Smooth muscle cell (in vitro differentiated cells): ENCODE data around the gene TEX19. TPM values are rescaled to one million over a fixed set of nuclear protein-coding genes. Genes with fewer than 3 reads are reported as not detected.
"Not testable (repeated sequence)": the region's sequence is repeated elsewhere in the genome, so short reads cannot be mapped to it uniquely, and the experiment has no call there.

Experiments used
- DNase-seq: peaks from one replicate; lab custom pipeline; 2025; ENCODE audit not compliant: unreplicated experiment; lab: John Stamatoyannopoulos, UW
- H2AFZ ChIP-seq: fragments of 200-600 bp; sonication (generic); 2 replicates; pipeline ENCODE4 v1.6.0; 2016; ENCODE audit warnings: antibody characterized with exemption, low read depth, mild to moderate bottlenecking
- H3F3A ChIP-seq: fragments of 200-600 bp; sonication (generic); 2 replicates; pipeline ENCODE4 v1.6.0; 2017; ENCODE audit warnings: antibody characterized with exemption, low read depth
- H3K27ac ChIP-seq: fragments of 200-600 bp; sonication (generic); 2 replicates; pipeline ENCODE4 v1.5.1; 2016; ENCODE audit warnings: low read depth, mild to moderate bottlenecking
- H3K27me3 ChIP-seq: fragments of 200-600 bp; sonication (generic); 2 replicates; pipeline ENCODE4 v1.6.1; 2016; ENCODE audit warnings: low read depth, mild to moderate bottlenecking
- H3K36me3 ChIP-seq: fragments of 200-600 bp; sonication (generic); 2 replicates; pipeline ENCODE4 v1.5.1; 2016; ENCODE audit warnings: low read depth
- H3K4me1 ChIP-seq: fragments of 200-600 bp; sonication (generic); 2 replicates; pipeline ENCODE4 v1.5.1; 2016; ENCODE audit warnings: low read depth
- H3K4me2 ChIP-seq: fragments of 200-600 bp; sonication (generic); 2 replicates; pipeline ENCODE4 v1.6.0; 2016; ENCODE audit warnings: mild to moderate bottlenecking
- H3K4me3 ChIP-seq: fragments of 200-600 bp; sonication (generic); 2 replicates; pipeline ENCODE4 v1.5.1; 2016; ENCODE audit warnings: mild to moderate bottlenecking
- H3K79me2 ChIP-seq: fragments of 200-600 bp; sonication (generic); 2 replicates; pipeline ENCODE4 v1.6.0; 2016; ENCODE audit warnings: low read depth, mild to moderate bottlenecking
- H3K9ac ChIP-seq: fragments of 200-600 bp; sonication (generic); 2 replicates; pipeline ENCODE4 v1.6.0; 2016; ENCODE audit warnings: low read depth
- H3K9me3 ChIP-seq: fragments of 200-600 bp; sonication (generic); replicated peaks from 2 replicates; pipeline ENCODE4 v1.5.1; 2016; ENCODE audit warnings: low read depth
- H4K20me1 ChIP-seq: fragments of 200-600 bp; sonication (generic); 2 replicates; pipeline ENCODE4 v1.6.0; 2016; ENCODE audit warnings: low read depth
- CTCF ChIP-seq: fragments of 200-600 bp; sonication (generic); IDR thresholded peaks from 2 replicates; pipeline ENCODE4 v1.5.1; 2017; ENCODE audit warnings: borderline replicate concordance, mild to moderate bottlenecking, antibody characterized with exemption; ENCODE audit not compliant: insufficient read depth, poor library complexity, severe bottlenecking
- WGBS: methylation state at CpG from one replicate; pipeline ENCODE4 v1.1.7; 2016; ENCODE audit warnings: low lambda C conversion rate; 5-methylcytosine and 5-hydroxymethylcytosine counted together
- polyA plus RNA-seq: library from polyadenylated mRNA; unstranded; fragments of >200 nt; fragmentation: Nextera tagmentation; extraction: Ambion mirVana; gene quantifications from 2 replicates; pipeline ENCODE4 v1.2.1, GENCODE V29; 2016
- total RNA-seq: library from RNA; depleted of rRNA; stranded (reverse); fragments of >200 nt; gene quantifications from 2 replicates; pipeline ENCODE4 v1.2.3, GENCODE V29; 2014

TEX19 gene
- total and polyA plus RNA-seq, 2 experiments from 2014 or later = not detected

- Histone ChIP-seq H3F3A (no peaks in the 10 kb centered on the region), H4K20me1 (no peaks in the 10 kb centered on the region), H3K36me3 (no peaks in the 10 kb centered on the region), H3K79me2 (no peaks in the 10 kb centered on the region), H3K27me3 (peaks cover 45% of the 10 kb centered on the region), H3K4me2 (peak within 1 kb of the TSS; percentile 68), H3K4me3 (peak within 1 kb of the TSS; percentile 5), H3K27ac (no peak within 1 kb of the TSS), H3K9me3 (no peaks in the 10 kb centered on the region), H3K4me1 (no peaks in the 10 kb centered on the region), H3K9ac (no peak within 1 kb of the TSS), H2AFZ (no peak within 1 kb of the TSS)
- no peak for DNase-seq
- 19% methylated on average over 37 of the region's 109 CpGs for WGBS
- no peak for TF ChIP-seq CTCF
Observed at GRCh38 chr17:82371333-82372248, 12.5 kb downstream of the TEX19 start, which contains the start of gene UTS2R. UTS2R (plus strand) TSS chr17:82371765; CDS start chr17:82374325, 2,560 bp downstream.

GRCh38 chr17:82372249-82373071, 13.4 kb downstream of the TEX19 start:
- H3K4me2 ChIP-seq = no peak overlapping the region
- H3K27me3 ChIP-seq = peaks cover 45% of the 10 kb centered on the region
- no peak overlapping the region for H3K4me3 ChIP-seq
- H2AFZ ChIP-seq = no peak overlapping the region
- no peak for TF ChIP-seq CTCF
- no peaks in the 10 kb centered on the region for H3K79me2 ChIP-seq
- H3F3A ChIP-seq = no peaks in the 10 kb centered on the region
- H3K9ac ChIP-seq = no peak overlapping the region
- DNase-seq = no peak
- no peaks in the 10 kb centered on the region for H4K20me1 ChIP-seq
- H3K27ac ChIP-seq = no peak overlapping the region
- H3K4me1 ChIP-seq = no peaks in the 10 kb centered on the region
- 50% methylated on average over 37 of the region's 41 CpGs for WGBS
- H3K36me3 ChIP-seq = no peaks in the 10 kb centered on the region
- no peaks in the 10 kb centered on the region for H3K9me3 ChIP-seq

- H2AFZ ChIP-seq, H3K36me3 ChIP-seq, H3F3A ChIP-seq, H3K27ac ChIP-seq, H3K79me2 ChIP-seq, DNase-seq, H4K20me1 ChIP-seq, H3K9ac ChIP-seq, H3K4me1 ChIP-seq, H3K4me3 ChIP-seq, H3K4me2 ChIP-seq, H3K9me3 ChIP-seq: not testable (repeated sequence)
- H3K27me3 ChIP-seq = peaks cover 45% of the 10 kb centered on the region
- 93% methylated on average over 10 of the region's 10 CpGs for WGBS
Observed at GRCh38 chr17:82373072-82373452, 14.0 kb downstream of the TEX19 start.
